Thyroid gland (tissue), 4 donors: ENCODE measurements around the gene GNPTG. TPM values are rescaled to one million over a fixed set of nuclear protein-coding genes. Genes with fewer than 3 reads are reported as not detected.

Experiments used
- DNase-seq, 2 donors: peaks; one replicate each; pipeline ENCODE4 v3.0.0-alpha.2; 2019
- H3K27ac ChIP-seq, 3 donors: fragments of 200-600 bp; sonication (generic); 1 replicate in 2 of 3; 2 replicates in 1 of 3; pipeline ENCODE4 v1.5.1; 2016 to 2019; ENCODE audit warnings: mild to moderate bottlenecking in 1 of 3, moderate library complexity in 1 of 3
- H3K27me3 ChIP-seq: fragments of 200-600 bp; sonication (generic); one replicate; pipeline ENCODE4 v1.5.1; 2019
- H3K36me3 ChIP-seq, 2 donors: fragments of 200-600 bp; sonication (generic); one replicate each; pipeline ENCODE4 v1.5.1; 2016 to 2019
- H3K4me1 ChIP-seq, 2 donors: fragments of 200-600 bp; sonication (generic); one replicate each; pipeline ENCODE4 v1.5.1; 2017 to 2019
- H3K4me3 ChIP-seq, 3 donors: fragments of 200-600 bp; sonication (generic); replicated peaks in 1 of 3; 1 replicate in 2 of 3; 2 replicates in 1 of 3; pipeline ENCODE4 v1.5.1; 2016; ENCODE audit warnings: mild to moderate bottlenecking in 1 of 3
- H3K9me3 ChIP-seq: fragments of 200-600 bp; sonication (generic); one replicate; pipeline ENCODE4 v1.5.1; 2017
- POLR2A ChIP-seq, 2 donors: fragments of 450-650 bp; IDR thresholded peaks; one replicate each; pipeline ENCODE4 v1.6.1; 2017; ENCODE audit warnings: antibody characterized with exemption in 2 of 2, mild to moderate bottlenecking in 2 of 2, moderate library complexity in 1 of 2
- WGBS, 2 donors: methylation state at CpG; one replicate each; pipeline ENCODE4 v1.1.5; 2017; 5-methylcytosine and 5-hydroxymethylcytosine counted together
- intact Hi-C: fragments of 100-400 bp; cut with DNase I; formaldehyde crosslinking; loops from one replicate; pipeline ENCODE4 v1.15.1; 2023
- total RNA-seq, 4 donors: library from RNA; depleted of rRNA; stranded (reverse); fragments of >200 nt; gene quantifications; one replicate each; pipeline ENCODE4 v1.2.3, GENCODE V29; 2016
- TF ChIP-seq, protein P1 (sequence below), 6 experiments: fragments of 200-600 bp in 3 of 6; fragments of 450-650 bp in 3 of 6; sonication (generic) in 3 of 6; IDR thresholded peaks; one replicate each; pipeline ENCODE4 v1.5.1; 2016 to 2019; ENCODE audit warnings: antibody characterized with exemption in 6 of 6, mild to moderate bottlenecking in 2 of 6, inconsistent platforms in 1 of 6, moderate library complexity in 1 of 6

GNPTG gene
- total RNA-seq, 4 donors from 2014 or later, result 53.6 to 121 (median 70.0) TPM

DNA sequence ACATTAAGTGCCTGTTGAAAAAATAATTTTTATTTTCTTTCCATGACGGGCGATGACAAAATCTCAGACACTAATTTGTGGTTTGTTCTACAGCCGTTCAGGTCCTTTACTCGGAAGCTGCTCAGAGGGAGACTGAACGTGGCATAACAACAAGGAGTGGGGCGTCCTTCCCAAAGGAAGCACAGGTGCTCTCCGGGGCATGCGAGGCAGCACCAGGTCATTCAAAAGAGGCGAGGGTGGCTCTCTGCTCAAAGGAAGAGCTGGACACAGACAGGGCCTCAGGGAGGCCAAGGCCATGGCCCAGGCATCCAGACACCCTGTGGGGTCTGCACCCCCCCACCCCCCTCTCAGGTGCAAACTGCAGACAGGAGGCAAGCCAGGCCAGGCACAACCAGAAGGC is 46.6 kb downstream of the GNPTG start:
- H3K36me3 ChIP-seq, result peaks cover 38 to 48% of the 10 kb centered on the region in 2 donors
- WGBS, 2 donors, result 97 to 98% methylated on average over 8 to 9 of the region's 9 CpGs

DNA sequence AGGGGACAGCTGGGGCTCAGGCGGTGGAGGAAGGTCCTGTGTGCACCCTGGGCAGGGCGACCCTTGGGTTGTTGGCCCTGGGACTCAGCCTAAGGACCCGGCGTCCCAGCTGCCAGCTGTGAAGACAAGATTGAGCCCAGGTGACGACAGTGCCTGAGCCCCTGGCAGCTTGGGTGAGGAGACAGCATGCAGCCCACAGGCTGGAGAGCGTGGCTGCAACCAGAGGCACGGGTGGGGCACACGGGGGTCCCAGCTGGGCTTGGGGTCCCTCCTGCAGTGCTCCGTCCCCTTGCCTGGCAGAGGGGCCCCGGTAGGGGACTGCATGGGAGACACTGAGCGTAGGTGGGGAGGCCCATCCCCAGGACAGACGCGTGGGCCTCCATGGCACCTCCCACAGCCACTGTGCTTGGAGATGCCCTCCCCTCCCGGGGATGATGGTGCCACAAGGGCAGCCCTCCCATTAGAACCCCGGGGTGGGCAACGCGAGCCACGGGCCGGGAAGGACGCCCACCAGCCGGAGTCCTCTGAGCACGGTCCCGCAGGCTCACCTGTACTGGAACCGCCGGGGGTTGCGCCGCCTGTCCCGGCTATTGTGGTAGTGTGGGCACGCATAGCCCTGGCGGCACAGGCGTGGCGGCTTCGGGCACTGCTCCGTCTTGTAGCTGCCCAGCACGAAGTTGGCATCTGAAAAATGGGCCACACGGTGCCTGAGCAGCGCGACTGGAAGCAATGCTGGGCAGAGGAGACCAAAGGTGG is 47.3 kb downstream of the GNPTG start:
- Histone ChIP-seq H3K9me3 (no peaks in the 10 kb centered on the region), H3K27me3 (no peaks in the 10 kb centered on the region), H3K4me3 (no peak overlapping the region), H3K4me1 (no peaks in the 10 kb centered on the region), H3K36me3 (peaks cover 31 to 41% of the 10 kb centered on the region in 2 donors), H3K27ac (no peak overlapping the region)
- intact Hi-C loops, result no loop called here
- no peak for TF ChIP-seq POLR2A (IDR thresholded peaks at IDR 0.05)
- TF ChIP-seq, protein P1, sequence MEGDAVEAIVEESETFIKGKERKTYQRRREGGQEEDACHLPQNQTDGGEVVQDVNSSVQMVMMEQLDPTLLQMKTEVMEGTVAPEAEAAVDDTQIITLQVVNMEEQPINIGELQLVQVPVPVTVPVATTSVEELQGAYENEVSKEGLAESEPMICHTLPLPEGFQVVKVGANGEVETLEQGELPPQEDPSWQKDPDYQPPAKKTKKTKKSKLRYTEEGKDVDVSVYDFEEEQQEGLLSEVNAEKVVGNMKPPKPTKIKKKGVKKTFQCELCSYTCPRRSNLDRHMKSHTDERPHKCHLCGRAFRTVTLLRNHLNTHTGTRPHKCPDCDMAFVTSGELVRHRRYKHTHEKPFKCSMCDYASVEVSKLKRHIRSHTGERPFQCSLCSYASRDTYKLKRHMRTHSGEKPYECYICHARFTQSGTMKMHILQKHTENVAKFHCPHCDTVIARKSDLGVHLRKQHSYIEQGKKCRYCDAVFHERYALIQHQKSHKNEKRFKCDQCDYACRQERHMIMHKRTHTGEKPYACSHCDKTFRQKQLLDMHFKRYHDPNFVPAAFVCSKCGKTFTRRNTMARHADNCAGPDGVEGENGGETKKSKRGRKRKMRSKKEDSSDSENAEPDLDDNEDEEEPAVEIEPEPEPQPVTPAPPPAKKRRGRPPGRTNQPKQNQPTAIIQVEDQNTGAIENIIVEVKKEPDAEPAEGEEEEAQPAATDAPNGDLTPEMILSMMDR (IDR thresholded peaks at IDR 0.05), result no peak
- no peak for DNase-seq
- 97% methylated on average over 15 to 33 of the region's 38 CpGs for WGBS, 2 donors

More for the DNA sequence above, 46.6 kb downstream of the GNPTG start:
- intact Hi-C loops, result no loop called here
- H3K4me3 ChIP-seq, result no peak overlapping the region
- no peaks in the 10 kb centered on the region for H3K9me3 ChIP-seq
- TF ChIP-seq, protein P1 (IDR thresholded peaks at IDR 0.05), result no peak
- no peak for TF ChIP-seq POLR2A (IDR thresholded peaks at IDR 0.05)
- DNase-seq, result no peak
- H3K27me3 ChIP-seq, result no peaks in the 10 kb centered on the region
- H3K27ac ChIP-seq, result no peak overlapping the region
- H3K4me1 ChIP-seq, result no peaks in the 10 kb centered on the region

DNA sequence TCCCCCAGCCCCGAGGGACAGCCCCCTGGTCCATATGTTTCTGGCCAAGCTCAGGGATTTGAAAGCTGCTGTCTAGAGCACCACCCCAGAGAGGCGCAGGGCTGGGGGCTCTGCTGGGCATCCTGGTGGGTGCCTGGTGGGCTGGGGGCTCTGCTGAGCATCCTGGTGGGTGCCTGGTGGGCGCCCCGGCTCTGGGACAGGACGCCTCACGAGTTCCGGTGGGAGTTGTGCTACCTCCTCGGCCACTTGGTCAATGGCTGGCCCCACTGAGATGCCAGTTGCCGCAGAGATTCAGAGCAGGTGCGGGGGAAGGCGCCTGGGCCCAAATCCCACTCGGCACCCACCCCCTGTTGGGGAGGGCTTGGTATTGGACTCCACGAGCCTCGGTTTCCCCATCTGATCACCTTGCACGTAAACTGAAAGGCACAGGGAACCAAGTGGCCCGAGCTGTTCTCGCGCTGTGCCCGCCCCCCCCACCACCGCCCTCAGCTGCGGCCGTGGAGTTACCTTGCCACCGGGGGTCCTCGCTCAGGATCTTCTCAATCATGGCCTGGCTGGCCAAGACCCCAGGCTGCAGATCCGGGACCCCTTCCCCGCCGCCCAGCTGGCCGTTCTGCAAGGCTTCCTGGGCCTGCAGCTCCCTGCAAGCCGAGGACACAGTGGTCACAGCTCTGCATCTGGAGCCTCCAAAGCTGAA is 49.5 kb downstream of the GNPTG start:
- Histone ChIP-seq H3K9me3 (no peaks in the 10 kb centered on the region), H3K27me3 (no peaks in the 10 kb centered on the region), H3K4me1 (no peaks in the 10 kb centered on the region), H3K36me3 (peaks cover 30 to 41% of the 10 kb centered on the region in 2 donors), H3K27ac (no peak overlapping the region), H3K4me3 (no peak overlapping the region)
- TF ChIP-seq, protein P1 (IDR thresholded peaks at IDR 0.05), result no peak
- no peak for TF ChIP-seq POLR2A (IDR thresholded peaks at IDR 0.05)
- 86 to 95% methylated on average over 10 to 14 of the region's 29 CpGs for WGBS, 2 donors
- DNase-seq, result no peak
- intact Hi-C loops, result no loop called here

DNA sequence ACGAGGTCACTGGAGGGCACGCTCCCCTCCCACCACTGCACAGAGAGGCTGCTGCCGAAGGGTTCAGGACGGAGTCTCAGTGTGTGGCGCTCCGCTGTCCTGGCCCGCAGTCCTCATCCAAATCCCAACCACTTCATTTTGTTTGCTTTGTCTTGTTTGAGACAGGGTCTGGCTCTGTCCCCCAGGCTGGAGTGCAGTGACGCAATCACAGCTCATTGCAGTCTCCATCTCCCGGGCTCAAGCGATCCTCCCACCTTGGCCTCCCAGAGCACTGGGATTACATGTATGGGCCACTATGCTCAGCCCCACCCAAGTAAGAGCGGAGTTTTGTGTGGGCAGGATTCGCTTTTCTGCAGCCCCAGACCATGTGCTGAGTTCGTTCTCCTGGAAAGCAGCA is 50.0 kb downstream of the GNPTG start:
- peaks cover 35 to 41% of the 10 kb centered on the region in 2 donors for H3K36me3 ChIP-seq
- DNase-seq, result no peak
- 94 to 96% methylated on average over 9 to 10 of the region's 13 CpGs for WGBS, 2 donors
- intact Hi-C loops, result no loop called here
- H3K4me3 ChIP-seq, result no peak overlapping the region
- no peak for TF ChIP-seq POLR2A (IDR thresholded peaks at IDR 0.05)
- TF ChIP-seq, protein P1 (IDR thresholded peaks at IDR 0.05), result no peak
- no peak overlapping the region for H3K27ac ChIP-seq
- H3K9me3 ChIP-seq, result no peaks in the 10 kb centered on the region
- no peaks in the 10 kb centered on the region for H3K4me1 ChIP-seq
- H3K27me3 ChIP-seq, result no peaks in the 10 kb centered on the region

DNA sequence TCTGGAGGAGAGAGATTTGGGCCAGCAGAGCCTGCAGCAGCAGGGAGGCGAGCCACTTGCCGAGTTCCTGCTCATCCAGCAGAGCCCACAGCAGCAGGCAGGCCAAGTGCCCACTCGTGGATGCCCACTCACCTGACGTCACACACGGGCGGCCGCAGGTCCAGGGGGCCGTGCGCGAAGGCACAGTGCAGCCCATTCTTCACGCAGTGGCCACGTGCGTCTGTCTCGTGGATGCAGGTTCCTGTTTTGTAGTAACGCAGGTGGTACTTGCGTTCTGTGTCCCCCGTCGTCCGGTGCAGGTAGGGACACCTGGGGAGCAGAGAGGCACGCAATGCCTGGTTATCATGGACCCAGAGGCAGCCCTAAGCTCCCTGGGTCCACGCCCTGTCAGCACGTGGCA is 51.3 kb downstream of the GNPTG start:
- Histone ChIP-seq H3K27me3 (no peaks in the 10 kb centered on the region), H3K27ac (no peak overlapping the region), H3K36me3 (peaks cover 35 to 40% of the 10 kb centered on the region in 2 donors), H3K4me3 (no peak overlapping the region), H3K4me1 (peaks cover 2 to 5% of the 10 kb centered on the region in 2 donors), H3K9me3 (no peaks in the 10 kb centered on the region)
- TF ChIP-seq POLR2A (IDR thresholded peaks at IDR 0.05), result no peak
- TF ChIP-seq, protein P1 (IDR thresholded peaks at IDR 0.05), result no peak
- WGBS, 2 donors, result 82 to 91% methylated on average over 5 to 22 of the region's 22 CpGs
- intact Hi-C loops, result no loop called here
- DNase-seq, result no peak
